ENCODE results near the gene THBS3. TPM values are rescaled to one million over a fixed set of nuclear protein-coding genes. Genes with fewer than 3 reads are reported as not detected.

The THBS3 gene
- total and polyA plus RNA-seq, 2 of the 13 experiments (the other 11 are each of a cell fraction or from before 2014, with no cell fraction given), result 0.86 to 3.6 TPM

DNA sequence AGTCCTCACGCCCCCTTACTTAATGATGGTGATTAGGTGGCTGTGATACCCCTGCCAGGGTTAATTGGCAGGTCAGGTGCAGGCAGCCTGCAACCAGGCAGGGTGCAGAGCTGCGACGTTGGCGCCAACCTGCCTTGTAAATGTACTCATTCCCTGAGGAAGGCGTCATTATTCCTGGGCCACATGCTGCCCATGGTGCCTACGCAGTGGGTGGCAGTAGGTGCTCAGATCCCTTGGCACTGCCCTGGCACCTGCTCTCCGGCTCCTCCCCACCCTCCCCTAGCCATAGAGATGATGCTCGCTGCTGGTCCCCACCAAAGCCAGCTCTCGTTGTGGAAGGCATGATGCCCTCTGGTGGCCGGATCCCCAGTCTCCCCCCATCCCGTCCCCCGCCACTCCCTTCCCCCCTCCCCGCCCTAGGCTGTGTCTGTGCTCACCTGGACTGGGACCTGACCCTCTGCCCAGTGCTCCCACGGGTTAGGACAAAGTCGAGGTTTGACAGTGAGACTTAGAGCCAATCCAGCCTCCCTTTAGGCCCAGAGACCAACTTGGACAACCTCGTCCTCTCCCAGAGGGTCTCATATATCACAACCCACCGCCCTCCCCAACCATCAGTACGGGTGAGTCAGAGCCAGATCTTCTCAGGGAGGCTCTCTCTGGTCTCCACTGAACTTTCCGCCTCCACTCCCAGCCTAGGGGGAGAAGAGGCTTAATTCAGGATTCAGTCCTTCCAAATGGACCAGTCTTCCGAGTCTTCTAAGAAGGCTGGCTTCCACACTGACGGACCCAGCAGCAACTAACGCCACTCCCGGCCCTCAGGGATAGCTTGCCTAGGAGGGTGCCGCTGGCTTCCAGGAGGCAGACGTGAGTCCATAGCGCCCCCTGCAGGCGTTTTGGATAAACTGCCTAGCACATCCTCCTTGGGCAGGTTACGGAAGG lies 40.3 kb downstream of the THBS3 start (continued):
- TF ChIP-seq, protein P1, sequence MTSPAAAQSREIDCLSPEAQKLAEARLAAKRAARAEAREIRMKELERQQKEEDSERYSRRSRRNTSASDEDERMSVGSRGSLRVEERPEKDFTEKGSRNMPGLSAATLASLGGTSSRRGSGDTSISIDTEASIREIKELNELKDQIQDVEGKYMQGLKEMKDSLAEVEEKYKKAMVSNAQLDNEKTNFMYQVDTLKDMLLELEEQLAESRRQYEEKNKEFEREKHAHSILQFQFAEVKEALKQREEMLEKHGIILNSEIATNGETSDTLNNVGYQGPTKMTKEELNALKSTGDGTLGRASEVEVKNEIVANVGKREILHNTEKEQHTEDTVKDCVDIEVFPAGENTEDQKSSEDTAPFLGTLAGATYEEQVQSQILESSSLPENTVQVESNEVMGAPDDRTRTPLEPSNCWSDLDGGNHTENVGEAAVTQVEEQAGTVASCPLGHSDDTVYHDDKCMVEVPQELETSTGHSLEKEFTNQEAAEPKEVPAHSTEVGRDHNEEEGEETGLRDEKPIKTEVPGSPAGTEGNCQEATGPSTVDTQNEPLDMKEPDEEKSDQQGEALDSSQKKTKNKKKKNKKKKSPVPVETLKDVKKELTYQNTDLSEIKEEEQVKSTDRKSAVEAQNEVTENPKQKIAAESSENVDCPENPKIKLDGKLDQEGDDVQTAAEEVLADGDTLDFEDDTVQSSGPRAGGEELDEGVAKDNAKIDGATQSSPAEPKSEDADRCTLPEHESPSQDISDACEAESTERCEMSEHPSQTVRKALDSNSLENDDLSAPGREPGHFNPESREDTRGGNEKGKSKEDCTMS (CRISPR knock-in tag; conservative IDR thresholded peaks at IDR 0.05), result no peak
- TF ChIP-seq TBX2 (CRISPR knock-in tag; IDR thresholded peaks at IDR 0.05; ENCODE audit: borderline replicate concordance) (peak; percentile 53), ZNF75D (CRISPR knock-in tag; IDR thresholded peaks at IDR 0.05; ENCODE audit: borderline replicate concordance) (no peak), ZBTB26 (CRISPR knock-in tag; IDR thresholded peaks at IDR 0.05; ENCODE audit: borderline replicate concordance) (no peak), FOXK2 (IDR thresholded peaks at IDR 0.05) (no peak), SP140L (CRISPR knock-in tag; IDR thresholded peaks at IDR 0.05; ENCODE audit: borderline replicate concordance) (0 out of 2 replicates have a peak, but pooled peaks have one; percentile 65), FOSL1 (CRISPR knock-in tag; IDR thresholded peaks at IDR 0.05; ENCODE audit: borderline replicate concordance) (no peak), HOXA3 (CRISPR knock-in tag; IDR thresholded peaks at IDR 0.05) (peak; percentile 10; the same call in 1 of the 2 replicates), ZNF772 (CRISPR knock-in tag; IDR thresholded peaks at IDR 0.05) (peak; percentile 70; the same call in 1 of the 2 replicates), MIXL1 (CRISPR knock-in tag; IDR thresholded peaks at IDR 0.05) (0 out of 2 replicates have a peak, but pooled peaks have one; percentile 56), RBFOX2 (IDR thresholded peaks at IDR 0.05; ENCODE audit: low read depth, low read length) (no peak), MIER2 (CRISPR knock-in tag; IDR thresholded peaks at IDR 0.05) (no peak), ZNF24 (IDR thresholded peaks at IDR 0.05) (no peak), USF2 (IDR thresholded peaks at IDR 0.05; ENCODE audit: low read depth, low read length) (no peak), USF2 (CRISPR knock-in tag; IDR thresholded peaks at IDR 0.05; ENCODE audit: borderline replicate concordance) (no peak; the same call in 1 of the 2 replicates), TSC22D2 (CRISPR knock-in tag; IDR thresholded peaks at IDR 0.05; ENCODE audit: borderline replicate concordance) (peak; percentile 49; the same call in 1 of the 2 replicates), MYNN (CRISPR knock-in tag; IDR thresholded peaks at IDR 0.05; ENCODE audit: low read depth) (no peak), XRCC5 (optimal IDR thresholded peaks at IDR 0.05; ENCODE audit: low read length) (peak; percentile 76), ATF1 (CRISPR knock-in tag; IDR thresholded peaks at IDR 0.05) (no peak)
- TF ChIP-seq, protein P2, sequence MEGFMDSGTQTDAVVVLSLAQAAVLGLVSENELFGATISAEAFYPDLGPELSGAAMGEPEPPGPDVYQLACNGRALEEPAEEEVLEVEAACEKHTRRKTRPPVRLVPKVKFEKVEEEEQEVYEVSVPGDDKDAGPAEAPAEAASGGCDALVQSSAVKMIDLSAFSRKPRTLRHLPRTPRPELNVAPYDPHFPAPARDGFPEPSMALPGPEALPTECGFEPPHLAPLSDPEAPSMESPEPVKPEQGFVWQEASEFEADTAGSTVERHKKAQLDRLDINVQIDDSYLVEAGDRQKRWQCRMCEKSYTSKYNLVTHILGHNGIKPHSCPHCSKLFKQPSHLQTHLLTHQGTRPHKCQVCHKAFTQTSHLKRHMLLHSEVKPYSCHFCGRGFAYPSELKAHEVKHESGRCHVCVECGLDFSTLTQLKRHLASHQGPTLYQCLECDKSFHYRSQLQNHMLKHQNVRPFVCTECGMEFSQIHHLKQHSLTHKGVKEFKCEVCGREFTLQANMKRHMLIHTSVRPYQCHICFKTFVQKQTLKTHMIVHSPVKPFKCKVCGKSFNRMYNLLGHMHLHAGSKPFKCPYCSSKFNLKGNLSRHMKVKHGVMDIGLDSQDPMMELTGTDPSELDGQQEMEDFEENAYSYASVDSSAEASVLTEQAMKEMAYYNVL (CRISPR knock-in tag; IDR thresholded peaks at IDR 0.05; ENCODE audit: borderline replicate concordance), result no peak
- TF ChIP-seq, protein P3, sequence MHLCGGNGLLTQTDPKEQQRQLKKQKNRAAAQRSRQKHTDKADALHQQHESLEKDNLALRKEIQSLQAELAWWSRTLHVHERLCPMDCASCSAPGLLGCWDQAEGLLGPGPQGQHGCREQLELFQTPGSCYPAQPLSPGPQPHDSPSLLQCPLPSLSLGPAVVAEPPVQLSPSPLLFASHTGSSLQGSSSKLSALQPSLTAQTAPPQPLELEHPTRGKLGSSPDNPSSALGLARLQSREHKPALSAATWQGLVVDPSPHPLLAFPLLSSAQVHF (CRISPR knock-in tag; IDR thresholded peaks at IDR 0.05), result no peak
